Activated CD8-positive, alpha-beta memory T cell treated with anti-CD3 and anti-CD28 coated beads for 24 hours (primary cell): ENCODE measurements around the gene KRTAP5-5.
"Not testable (repeated sequence)": the region's sequence is repeated elsewhere in the genome, so short reads cannot be mapped to it uniquely, and the experiment has no call there.

Source experiments
- DNase-seq: peaks from one replicate; pipeline ENCODE4 v3.0.0-alpha.2; 2020

Gene KRTAP5-5

GRCh38 chr11:1643146-1643690 lies 13.6 kb downstream of the KRTAP5-5 start:
- no peak for DNase-seq

- no peak for DNase-seq
Observed at GRCh38 chr11:1644601-1645356, 15.2 kb downstream of the KRTAP5-5 start.

GRCh38 chr11:1645357-1645821 lies 15.8 kb downstream of the KRTAP5-5 start:
- no peak for DNase-seq

- DNase-seq, result not testable (repeated sequence)
Observed at GRCh38 chr11:1646540-1646939, 17.0 kb downstream of the KRTAP5-5 start.

GRCh38 chr11:1647901-1648652 lies 18.5 kb downstream of the KRTAP5-5 start:
- DNase-seq, result no peak

- DNase-seq, result no peak
Observed at GRCh38 chr11:1648653-1649420, 19.3 kb downstream of the KRTAP5-5 start.

GRCh38 chr11:1650034-1650917 lies 20.7 kb downstream of the KRTAP5-5 start:
- DNase-seq, result no peak

- DNase-seq, result no peak
Observed at GRCh38 chr11:1650918-1651262, 21.3 kb downstream of the KRTAP5-5 start.

- no peak for DNase-seq
Observed at GRCh38 chr11:1651411-1651980, 21.9 kb downstream of the KRTAP5-5 start.

- no peak for DNase-seq
Observed at GRCh38 chr11:1652026-1652425, 22.5 kb downstream of the KRTAP5-5 start.

GRCh38 chr11:1652442-1652770 lies 22.8 kb downstream of the KRTAP5-5 start:
- DNase-seq, result no peak

- DNase-seq, result peak; percentile 92
Observed at GRCh38 chr11:1652771-1653540, 23.4 kb downstream of the KRTAP5-5 start.

- DNase-seq, result no peak
Observed at GRCh38 chr11:1653541-1654387, 24.2 kb downstream of the KRTAP5-5 start.

- no peak for DNase-seq
Observed at GRCh38 chr11:1654388-1655167, 25.0 kb downstream of the KRTAP5-5 start.

GRCh38 chr11:1655168-1656060 lies 25.8 kb downstream of the KRTAP5-5 start:
- no peak for DNase-seq

- no peak for DNase-seq
Observed at GRCh38 chr11:1656061-1656441, 26.5 kb downstream of the KRTAP5-5 start.

GRCh38 chr11:1656670-1657069 lies 27.1 kb downstream of the KRTAP5-5 start:
- no peak for DNase-seq

GRCh38 chr11:1659506-1659905 lies 29.9 kb downstream of the KRTAP5-5 start:
- no peak for DNase-seq
